ENCODE measurements around the gene OR2M2. TPM values are rescaled to one million over a fixed set of nuclear protein-coding genes. Genes with fewer than 3 reads are reported as not detected.

Gene OR2M2
- total RNA-seq, 1 donor from 2014 or later: not detected

Other genes starting within 250 kb of the OR2M2 start
- not detected for gene OR2AJ1, start 249.9 kb upstream of the OR2M2 start, total RNA-seq
- gene OR2L8, start 226.0 kb upstream of the OR2M2 start, total RNA-seq: not detected
- gene OR2AK2, start 209.6 kb upstream of the OR2M2 start, total RNA-seq: not detected
- gene OR2L5, start 161.2 kb upstream of the OR2M2 start, total RNA-seq: not detected
- not detected for gene OR2L2, start 144.8 kb upstream of the OR2M2 start, total RNA-seq
- gene OR2L3, start 128.0 kb upstream of the OR2M2 start, total RNA-seq: not detected
- gene OR2L13, start 79.6 kb upstream of the OR2M2 start, total RNA-seq: not detected
- gene OR2M5, start 29.7 kb upstream of the OR2M2 start, total RNA-seq: not detected
- gene OR2M3, start 22.4 kb downstream of the OR2M2 start, total RNA-seq: not detected
- not detected for gene OR2M4, start 56.6 kb downstream of the OR2M2 start, total RNA-seq
- gene OR2T33, start 103.2 kb downstream of the OR2M2 start, total RNA-seq: not detected
- gene OR2T12, start 128.6 kb downstream of the OR2M2 start, total RNA-seq: not detected
- not detected for gene OR2M7, start 149.7 kb downstream of the OR2M2 start, total RNA-seq
- not detected for gene OR14C36, start 174.0 kb downstream of the OR2M2 start, total RNA-seq
- not detected for gene OR2T4, start 186.8 kb downstream of the OR2M2 start, total RNA-seq
- gene OR2T6, start 200.9 kb downstream of the OR2M2 start, total RNA-seq: not detected
- gene OR2T1, start 228.2 kb downstream of the OR2M2 start, total RNA-seq: not detected